ENCODE data around the gene NINJ2.
"Not testable (repeated sequence)": the region's sequence is repeated elsewhere in the genome, so short reads cannot be mapped to it uniquely, and the experiment has no call there.

NINJ2 gene

DNA sequence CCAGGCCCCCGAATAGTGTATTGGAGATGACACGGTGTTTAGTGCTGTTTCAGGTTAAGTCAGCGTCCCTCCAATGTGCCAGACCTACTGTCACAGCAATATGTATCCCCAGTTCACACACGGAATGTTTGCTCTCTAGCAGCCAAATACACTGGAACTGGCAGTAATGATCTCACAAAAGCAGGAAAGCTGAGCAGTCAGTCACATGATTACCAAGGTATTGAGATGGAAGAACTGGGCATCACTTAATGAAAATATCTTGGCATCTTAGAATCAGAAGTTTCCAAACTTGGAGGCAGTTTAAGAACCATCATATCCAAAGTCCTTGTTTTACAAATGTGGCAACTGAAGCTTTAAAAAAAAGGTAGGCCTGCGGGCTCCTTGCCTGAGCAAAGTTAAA, 23.3 kb downstream of the NINJ2 start:
- DNase-seq: no peak

DNA sequence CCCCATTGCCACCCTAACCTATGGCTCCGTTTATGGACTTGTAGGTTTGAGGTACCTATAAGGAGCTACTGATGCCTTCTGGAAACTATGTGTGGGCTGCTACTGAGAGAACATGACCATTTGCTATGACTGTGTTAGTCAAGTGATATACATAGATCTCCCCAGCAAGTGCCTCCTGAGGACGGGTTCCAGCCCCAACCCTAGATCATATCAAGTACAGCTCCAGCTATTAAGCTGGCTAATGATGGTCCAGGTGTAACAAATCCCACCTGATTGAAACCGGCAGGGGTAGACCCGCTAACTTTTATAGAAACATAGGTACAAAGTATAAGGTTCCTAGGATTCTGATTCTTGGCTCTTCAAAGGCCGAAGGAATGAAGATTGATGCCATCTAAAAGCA, 23.7 kb downstream of the NINJ2 start:
- DNase-seq: no peak

DNA sequence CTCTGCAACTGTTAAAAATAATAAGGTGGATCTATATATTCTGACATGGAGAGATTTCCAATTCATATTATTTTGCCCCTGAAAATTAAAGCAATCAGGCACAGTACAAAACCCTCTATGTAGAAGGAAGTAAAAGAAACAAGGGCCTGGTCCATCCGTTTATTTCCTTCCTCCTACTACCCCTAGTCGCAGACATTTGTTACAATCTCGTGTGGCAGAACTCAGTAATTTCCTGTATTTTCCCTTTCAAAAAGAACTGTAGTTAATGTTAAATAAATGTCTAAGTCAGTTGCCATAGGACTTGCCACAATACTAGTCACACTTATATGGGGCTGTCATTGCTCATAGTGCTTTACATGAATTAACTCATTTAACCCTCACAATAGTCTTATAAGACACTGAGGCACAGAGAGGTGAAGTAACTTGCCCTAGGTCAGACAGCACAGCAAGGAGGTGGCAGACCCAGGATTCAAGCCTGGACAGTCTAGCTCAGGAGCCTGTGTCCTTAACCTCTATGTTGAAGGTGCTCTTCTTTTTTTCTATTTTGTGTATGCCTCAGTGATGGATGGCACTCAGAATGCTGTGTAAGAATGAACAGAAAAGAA, 24.2 kb downstream of the NINJ2 start:
- no peak for DNase-seq

DNA sequence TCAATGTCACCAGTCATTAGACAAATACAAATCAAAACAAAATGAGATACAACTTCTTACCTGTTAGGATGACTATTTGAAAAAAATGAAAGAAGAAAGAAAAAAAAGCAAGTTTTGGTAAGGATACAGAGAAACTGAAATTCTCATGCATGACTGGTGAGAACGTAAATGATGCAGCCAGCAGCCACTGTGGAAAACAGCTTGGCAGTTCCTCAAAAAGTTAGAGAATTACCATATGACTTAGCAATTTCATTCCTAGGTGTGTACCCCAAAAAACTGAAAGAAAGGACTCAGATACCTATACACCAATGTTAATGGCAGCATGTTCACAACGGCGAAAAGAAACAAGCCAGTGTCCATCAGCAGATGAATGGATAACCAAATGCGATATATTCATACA, 26.6 kb downstream of the NINJ2 start:
- no peak for DNase-seq

DNA sequence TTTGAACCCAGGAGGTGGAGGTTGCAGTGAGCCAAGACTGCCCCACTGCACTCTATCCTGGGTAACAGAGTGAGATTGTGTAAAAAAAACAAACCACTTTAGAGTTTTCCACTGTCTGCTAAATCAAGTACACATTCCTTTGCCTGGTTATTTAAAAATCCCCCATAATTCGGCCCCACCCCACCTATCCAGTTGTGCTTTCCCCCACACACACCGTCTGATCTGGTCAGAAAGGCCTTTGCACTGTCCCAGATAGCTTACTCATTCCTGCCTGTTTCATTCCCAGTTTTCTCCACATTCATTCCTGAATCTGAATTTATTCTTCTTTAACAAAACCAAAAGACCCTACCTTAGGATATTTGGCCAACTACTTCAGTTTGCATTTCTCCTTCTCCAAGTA, 29.5 kb downstream of the NINJ2 start:
- DNase-seq: no peak

DNA sequence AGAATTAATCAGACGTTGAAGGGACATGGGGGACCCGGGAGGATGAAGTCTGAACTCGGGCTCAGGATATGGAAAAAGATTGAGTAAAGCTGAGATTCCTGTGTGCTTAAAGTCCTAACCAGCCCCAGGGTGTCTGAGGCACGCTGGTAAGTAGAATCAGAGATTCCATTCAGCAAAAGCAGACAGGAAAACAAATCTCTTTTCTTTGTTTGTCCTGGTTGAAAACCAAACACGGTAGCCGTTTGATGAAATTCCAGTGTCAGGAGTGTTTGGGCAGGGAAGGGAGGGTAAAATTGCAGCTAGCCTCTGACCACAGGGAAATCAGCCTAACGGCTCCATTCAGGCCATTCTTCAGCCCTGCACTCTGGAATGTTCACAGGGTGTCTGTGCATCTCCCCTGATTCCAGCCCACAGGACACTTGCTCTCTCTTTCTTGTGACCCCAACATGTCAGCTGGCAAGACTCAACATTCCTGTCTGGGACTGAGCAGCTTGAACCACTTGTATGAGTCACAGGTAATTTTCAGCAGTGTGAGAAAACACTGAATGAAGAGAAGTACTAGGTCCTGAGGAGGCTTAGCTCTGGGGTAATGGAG, 31.0 kb downstream of the NINJ2 start:
- peak; percentile 81 for DNase-seq

DNA sequence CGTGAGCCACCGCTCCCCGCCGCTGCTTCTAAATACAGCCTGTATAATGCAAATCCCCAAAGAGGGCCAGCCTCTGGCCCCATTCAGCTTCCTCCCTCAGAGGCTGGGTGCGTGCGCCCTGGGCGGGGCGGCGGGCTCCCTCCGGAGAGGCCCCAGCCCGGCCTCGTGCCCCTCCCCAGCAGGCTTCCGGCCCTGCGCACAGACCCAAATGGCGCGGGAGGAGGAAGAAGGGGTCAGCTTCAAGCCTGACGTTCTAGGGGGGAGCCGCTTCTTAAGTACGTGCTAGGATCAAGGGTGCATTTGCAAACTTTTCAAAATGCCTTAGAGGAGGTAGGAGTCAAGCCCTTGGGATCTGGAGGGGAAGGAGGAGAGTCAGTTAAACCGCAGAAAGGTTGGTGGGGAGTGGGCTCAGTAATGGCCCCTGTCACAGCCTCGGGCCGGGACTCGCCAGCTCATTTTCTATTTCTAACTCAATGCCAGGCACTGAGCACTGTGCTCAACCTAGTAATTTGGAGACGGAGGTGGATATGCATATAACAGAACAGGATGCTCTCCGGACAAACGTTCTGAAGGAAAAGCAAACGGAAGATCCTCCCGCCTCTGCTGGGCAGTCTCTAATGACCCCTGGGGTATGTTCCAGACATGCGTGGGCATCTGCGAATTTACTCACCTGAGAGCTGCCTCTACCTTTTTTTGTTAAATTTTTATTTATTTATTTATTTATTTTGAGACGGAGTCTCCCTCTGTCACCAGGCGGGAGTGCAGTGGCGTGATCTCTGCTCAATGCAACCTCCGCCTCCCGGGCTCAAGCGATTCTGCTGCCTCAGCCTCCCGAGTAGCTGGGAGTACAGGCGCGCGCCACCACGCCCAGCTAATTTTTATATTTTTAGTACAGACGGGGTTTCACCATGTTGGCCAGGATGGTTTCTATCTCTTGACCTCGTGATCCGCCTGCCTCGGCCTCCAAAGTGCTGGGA, 32.3 kb downstream of the NINJ2 start:
- no peak for DNase-seq

DNA sequence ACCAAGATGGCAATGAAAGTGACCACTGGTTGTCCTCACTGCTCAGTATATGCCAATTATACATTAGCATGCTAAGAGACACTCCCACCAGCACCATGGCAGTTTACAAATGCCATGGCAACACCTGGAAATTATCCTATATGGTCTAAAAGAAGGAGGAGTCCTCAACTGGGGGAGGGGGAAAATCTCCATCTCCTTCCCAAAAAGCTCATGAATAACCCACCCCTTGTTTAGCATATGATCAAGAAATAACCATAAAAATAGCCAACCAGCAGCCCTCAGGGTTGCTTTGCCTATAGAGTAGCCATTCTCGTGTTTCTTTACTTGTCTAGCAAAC, 34.5 kb downstream of the NINJ2 start:
- DNase-seq: not testable (repeated sequence)

DNA sequence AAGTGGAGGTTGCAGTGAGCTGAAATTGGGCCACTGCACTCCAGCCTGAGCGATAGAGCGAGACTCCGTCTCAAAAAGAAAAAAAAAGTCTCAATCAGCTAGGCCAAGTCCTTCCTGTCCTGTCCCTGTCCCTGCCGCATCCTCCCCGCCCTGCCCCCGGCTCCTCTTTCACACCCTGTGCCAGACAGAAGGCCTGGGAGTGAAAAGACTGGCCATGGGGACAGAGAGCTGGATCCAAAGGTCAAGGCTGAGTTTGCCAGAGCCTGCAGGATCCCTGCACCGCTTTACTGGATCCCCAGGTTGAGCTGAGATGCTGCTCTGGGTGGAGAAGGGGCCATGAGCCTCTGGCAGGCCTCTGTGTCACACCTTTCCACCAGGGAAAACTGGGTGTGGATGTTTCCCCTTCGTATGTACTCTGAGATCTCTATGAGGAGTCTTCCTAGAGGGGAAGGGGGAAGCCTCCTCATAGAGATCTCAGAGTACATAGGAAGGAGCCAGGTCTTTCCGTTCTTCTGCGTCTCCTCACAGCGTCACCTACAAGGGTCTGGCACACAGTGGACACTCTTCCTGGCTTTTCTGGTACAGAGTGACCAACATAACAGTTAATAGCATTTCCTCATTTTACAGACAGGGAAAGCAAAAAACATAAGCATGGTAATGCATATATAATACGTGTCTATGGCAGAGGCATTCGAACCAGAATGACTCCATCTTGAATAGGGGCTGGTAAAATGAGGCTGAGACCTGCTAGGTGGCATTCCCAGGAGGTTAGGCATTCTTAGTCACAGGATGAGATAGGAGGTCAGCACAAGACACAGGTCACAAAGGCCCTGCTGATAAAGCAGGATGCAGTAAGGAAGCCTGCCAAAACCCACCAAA, 35.1 kb downstream of the NINJ2 start:
- DNase-seq: no peak

DNA sequence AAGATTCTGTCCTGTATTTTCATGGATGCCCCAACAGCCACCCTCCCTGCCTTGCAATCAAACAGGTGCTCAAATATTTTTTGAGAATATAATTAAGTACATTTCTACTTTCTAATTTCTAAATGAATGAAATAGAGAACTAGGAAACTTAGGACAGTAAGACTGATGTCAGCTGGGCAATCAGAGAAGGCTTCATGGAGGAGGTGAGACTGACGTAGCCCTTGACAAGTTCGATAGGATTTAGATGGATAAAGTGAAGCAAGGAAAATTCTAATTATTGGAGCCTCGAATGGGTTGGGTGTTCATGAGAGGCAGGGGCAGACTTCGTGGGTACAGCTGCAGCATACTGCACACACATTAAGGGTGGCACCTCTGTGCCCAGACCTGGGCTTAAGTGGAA, 36.0 kb downstream of the NINJ2 start:
- DNase-seq: no peak

DNA sequence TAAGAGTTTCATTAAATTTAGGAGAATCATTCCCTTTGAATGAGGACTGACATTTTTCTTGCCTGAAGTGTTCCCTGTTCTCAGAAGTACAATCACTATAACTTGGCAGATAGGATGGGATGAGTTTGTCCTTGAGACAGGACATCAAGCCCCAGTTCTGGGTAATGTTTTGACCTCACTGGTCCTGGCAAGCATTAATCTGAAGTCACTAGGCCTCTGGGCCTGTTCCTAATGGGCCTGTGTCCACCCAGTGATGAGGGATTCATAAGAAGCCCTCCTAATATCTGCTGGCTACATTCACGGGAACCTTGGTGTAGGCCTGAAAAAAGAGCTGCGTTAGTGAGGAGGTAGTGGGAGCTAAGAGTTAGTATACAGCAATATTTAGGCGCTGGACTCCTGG, 37.2 kb downstream of the NINJ2 start:
- no peak for DNase-seq

DNA sequence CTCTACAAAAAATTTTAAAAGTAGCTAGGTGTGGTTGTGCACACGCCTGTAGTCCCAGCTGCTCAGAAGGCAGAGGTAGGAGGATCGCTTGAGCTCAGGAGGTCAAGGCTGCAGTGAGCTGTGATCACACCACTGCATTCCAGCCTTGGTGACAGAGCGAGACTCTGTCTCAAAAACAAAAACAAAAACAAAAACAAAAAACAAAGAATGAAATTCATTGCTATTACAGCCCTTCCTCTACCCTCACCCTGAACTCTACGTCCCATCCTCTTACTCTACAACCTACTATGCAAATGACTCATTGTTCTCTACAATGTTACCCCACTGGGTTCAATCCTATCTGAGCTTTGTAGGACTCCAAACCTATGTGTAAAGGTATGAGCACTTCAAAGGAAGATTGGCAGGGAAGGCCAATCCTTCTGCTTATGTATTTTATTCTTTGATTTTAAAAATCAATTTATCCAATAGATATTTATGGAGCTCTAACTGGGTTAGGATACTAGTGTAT, 39.3 kb downstream of the NINJ2 start:
- DNase-seq: no peak

DNA sequence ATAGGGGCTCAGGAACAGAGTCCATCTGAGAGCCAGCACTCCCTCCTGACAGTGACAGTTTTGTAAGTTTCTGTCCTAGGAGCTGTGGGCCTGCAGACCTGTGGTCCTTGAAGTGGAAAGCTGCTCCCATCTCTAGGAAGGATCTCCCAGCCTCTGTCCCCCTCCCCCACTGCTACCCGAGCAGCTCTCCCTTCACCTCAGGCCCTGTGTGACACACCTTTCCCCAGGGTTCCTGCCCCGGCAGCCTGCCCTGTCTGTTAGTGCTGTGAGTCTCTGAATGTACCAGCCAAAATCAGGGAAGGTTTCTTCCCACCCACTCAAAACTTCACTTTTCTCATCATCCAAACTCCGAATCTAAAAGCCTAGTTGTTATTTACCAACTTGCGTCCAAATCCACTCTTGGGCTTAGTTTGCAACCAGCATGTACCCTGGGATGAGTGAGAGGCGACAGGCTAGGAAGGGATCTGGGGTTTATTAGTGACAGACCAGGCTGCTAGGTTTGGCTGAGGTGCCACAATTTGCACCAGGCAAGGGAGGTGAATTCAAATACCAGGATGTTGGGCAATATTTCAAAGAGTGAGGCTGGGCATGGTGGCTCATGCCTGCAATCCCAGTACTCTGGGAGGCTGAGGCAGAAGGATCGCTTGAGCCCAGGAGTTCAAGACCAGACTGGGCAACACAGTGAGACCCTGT, 39.9 kb downstream of the NINJ2 start:
- DNase-seq: no peak

DNA sequence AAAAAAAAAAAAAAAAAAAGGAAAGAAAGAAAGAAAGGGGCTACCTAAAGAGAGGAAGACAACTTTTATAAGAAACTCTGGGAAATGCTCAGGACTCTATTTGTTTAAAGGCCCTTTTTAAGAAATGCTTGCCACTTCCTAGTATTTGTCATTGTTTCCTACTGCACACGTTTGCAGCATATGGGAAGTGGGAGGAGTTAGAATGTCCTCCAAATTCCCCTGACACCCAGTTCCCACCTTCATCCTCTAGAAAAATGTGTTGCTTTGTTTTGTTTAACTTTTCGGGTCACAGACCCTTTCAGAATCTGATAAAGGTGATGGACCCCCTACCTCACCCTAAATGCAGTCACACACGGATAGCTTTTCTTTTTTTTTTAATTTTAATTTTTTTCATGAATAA, 40.8 kb downstream of the NINJ2 start:
- DNase-seq: no peak

DNA sequence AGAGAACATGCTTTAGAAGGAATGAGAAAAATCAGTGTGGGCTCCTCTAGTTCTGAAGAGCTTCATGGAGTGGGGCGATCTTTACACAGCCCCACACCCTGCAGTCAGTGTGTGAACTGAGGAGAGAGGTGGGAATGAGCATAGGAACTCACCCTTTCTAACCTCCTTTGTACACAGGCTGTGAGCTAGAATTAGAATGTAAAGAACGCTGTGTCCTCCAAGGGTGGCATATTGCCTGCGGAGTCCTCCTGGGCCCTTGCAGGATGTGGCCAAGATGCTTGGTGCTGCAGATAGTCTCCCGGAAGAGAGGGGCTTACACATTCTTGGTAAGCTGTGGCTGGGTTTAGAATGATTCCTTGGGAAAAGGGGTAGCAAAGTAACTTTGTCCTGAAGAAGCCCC, 43.9 kb downstream of the NINJ2 start:
- no peak for DNase-seq

DNA sequence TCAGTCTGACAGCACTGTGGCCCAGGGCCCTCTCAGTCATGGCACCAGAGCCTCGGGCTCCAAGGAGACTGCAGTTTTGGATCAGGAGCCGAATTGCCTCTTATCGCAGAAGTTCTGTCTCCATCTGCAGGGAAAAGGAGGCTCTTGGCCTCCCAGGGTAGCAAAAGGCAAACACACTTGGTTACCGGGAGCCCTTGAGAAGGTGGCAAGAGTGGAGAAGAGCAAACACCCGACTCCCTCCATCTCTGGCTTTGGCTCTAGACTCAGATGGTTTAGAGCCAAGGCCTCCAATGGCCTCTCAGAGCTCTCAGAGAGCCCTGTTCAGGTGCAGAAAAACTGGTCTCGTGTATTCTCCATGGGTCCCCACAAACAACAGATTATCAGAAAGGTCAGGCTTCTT, 44.6 kb downstream of the NINJ2 start:
- no peak for DNase-seq

DNA sequence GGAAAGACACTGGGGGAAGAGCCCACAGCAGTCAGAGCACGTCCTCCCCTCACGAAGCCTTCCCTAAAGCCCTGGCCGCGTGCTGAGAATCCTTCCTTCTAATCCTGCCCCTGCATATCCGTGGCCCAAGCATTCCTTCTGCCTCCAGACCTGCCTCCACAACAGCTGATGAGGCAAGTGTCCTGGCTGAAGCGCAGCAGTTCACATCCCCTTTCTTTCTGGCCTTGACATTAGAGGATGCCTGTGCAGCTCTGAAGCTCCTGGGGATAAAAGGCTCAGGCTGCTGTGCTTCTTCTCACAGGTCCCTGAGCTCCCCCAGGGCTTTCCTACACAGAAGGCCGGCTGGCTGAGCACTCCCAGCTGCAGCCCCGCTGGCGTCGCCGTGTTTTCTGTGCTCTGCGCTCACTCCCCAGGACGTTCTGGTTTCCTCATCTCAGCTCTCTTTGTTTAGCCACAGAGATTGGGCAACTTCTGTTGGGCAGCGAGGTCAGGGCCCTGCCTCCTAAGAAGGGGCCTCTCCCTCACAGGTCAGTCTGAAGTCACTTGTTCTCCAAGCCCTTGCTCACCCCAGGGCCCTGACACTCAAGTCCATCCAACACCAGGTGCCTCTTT, 45.8 kb downstream of the NINJ2 start:
- no peak for DNase-seq

DNA sequence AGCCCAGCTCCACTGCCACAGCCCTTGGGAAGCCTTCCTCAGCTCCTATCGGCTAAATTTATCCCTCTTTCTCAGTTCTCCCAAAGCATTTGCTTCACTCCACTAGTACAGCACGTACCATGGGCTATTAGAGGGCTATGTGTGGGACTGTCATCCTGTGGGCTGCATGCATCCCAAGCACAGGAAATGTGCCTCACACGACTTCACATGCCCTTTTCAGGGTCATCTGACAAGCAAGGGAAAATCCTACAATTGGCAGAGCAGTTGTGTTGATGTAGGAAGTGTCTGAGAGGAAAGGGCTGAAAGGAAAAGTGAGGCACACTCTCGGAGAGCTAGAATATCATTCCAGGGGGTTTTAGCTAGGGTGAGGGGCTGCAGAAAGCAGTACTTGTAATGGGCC, 47.6 kb downstream of the NINJ2 start:
- DNase-seq: no peak

DNA sequence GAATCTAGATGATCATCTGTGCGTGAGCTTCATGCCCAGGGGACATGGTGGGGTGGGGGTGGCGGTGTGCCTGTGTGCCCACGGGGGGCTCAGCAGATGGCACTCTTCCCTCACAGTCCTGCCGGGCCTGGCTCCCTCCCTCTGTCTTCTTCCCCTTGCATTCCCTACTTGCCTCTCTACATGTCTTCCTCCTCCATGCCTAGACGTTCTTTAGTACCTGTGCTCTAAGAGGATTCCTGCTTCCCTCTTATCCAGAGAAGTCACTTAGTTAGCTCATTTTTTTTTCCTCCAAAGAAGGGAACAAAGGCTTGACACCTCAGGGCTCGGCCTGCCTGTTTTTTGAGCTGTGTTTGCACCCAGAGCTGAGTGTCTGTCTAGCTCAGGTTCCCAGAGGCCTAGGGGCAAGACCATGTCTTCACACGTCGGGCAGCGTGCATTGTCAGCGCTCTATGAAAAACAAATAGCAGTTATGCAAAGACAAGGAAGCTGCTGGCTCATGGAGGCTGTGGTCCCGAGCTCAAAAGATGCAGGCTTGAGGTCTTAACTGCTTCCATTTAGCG, 48.8 kb downstream of the NINJ2 start:
- no peak for DNase-seq

DNA sequence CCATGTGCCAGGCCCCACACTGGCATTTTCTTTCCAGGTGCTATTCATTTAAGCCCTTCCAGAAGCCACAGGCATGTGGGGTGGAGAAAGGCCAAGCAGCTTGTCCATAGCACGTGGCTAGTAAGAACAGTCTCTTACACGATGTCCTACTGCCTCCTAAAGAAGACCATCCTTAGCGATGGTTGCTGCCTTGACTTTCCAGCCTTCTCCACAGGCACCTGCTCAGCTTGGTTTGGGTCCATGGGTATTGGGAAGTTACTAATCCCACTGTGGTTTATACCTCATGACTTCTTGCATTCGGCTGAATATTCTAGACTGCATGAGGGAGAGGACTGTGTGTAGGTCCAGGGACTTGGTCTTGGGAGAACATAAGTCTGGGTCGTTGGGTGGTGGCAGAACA, 49.2 kb downstream of the NINJ2 start:
- DNase-seq: no peak

DNA sequence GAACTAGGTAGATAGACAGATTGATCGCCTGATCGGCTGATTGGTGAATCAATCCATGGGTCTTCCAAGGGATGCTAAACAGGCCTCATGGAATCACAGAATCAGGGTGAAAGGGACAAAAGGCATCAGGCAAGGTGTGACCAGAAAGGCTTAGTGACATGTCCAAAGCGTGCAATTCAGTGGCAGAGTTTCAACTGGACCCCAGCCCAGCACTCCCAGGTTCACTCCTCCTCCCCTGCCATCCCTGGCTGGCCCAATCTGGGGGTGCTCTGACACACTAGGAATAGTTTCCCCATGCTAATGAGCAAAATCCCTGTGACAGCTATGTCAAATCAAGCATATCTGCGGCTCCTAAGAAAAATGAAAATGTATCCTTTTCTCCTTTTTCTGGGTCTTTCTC, 50.4 kb downstream of the NINJ2 start:
- no peak for DNase-seq

DNA sequence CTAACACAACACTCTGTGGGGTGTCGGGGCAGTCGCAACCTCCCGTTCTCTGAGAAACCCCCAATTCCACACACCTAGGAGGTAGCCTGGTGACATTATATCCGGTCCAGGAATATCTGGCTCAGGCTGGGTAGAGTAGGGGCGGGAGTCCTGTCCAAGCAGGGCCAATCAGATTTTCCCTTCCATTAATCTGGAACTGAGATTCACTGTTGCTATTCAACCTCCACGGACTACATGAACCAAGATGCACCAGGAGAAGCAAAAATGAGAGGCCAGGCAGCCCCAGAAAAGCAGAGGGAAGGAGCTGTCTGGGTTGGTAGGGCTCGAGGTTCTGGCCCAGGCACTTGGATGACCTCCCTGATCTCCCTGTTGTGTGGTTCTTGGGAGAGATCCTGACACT, 51.0 kb downstream of the NINJ2 start:
- no peak for DNase-seq
